HG03103 (cell line): ENCODE data around the gene DDC.

Experiments used
- ATAC-seq: cut with Tn5 transposase; IDR thresholded peaks from one replicate; pipeline ENCODE4 v1.9.1; 2021; ENCODE audit warnings: low read depth; ENCODE audit not compliant: unreplicated experiment

DDC gene

GRCh38 chr7:50564640-50565558 is at the start of gene DDC:
Gene DDC (minus strand): TSS chr7:50565405. CDS start chr7:50544085, 21,320 bp downstream.
- no peak for ATAC-seq

GRCh38 chr7:50613473-50613872 is 48.3 kb upstream of the DDC start:
- ATAC-seq, result no peak

DNA sequence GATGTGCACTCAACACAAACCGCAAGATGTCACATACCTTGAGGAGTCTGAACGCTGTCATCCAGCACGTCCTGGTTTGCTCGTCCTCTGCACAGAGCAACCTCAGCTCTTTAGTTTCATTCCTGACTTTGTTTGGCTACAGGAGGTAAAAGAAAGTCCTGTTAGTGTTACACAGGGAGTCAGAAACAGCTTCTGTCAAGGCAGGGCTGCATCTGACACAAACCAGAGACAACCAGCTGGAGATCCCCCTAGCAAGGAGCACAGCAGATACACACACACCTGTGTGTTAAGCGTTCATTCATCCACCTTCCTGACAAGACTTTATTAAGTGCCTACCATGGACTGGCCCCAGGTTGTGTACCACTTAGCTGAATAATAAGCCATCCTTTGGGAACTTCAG is 47.5 kb upstream of the DDC start:
- ATAC-seq, result no peak

GRCh38 chr7:50610521-50611277 is 45.5 kb upstream of the DDC start:
- no peak for ATAC-seq

DNA sequence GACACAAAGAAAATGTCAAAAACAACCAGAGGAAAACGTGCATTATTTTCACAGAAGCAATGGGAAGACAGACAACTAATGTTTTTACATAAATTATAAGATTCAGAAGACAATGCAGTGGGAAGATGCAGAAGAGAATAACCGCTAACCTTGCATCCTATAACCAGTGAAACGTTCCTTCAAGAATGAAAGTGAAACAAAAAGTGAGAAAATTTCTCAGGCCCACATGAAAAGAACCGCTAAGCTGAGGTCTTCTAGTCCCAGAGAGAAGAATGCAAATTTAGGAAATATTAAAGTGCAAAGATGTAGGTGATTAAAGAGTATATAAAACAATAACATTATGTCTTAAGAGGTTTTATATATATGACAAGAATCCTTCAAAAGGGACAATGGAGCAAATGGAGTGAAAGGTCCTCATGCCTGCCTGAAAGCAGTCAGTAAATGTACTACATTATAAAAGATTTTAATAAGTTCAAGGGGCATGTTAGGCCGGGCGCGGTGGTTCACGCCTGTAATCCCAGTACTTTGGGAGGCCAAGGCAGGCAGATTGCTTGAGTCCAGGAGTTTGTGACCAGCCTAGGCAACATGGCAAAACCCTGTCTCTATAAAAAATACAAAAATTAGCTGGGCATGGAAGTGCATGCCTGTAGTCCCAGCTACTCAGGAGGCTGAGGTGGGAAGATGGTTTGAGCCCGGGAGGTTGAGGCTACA is 43.1 kb upstream of the DDC start:
- ATAC-seq, result no peak

- no peak for ATAC-seq
Observed at GRCh38 chr7:50607524-50608125, 42.4 kb upstream of the DDC start.

DNA sequence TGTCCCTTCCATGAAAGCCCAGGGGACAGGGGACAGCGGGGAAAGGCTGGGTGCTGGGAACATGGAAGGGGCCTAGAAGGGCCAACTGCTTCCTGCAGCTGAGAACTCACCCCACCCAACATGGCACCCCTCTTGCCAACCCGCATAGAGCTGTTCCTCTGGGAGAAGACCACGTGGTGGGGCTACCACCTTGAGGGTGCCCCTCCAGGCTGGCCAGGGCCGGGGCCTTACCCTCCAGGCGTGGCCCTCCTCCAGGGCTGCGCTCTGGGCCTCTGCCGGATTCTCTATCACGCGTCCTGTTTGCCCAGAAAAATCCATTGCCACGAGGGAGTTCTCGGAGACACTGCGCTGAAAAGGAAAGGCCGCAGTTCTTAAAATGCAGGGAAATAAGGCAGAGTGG is 39.9 kb upstream of the DDC start:
- ATAC-seq, result no peak

- no peak for ATAC-seq
Observed at GRCh38 chr7:50603287-50603686, 38.1 kb upstream of the DDC start.

- ATAC-seq, result no peak
Observed at GRCh38 chr7:50599385-50599784, 34.2 kb upstream of the DDC start.

GRCh38 chr7:50598460-50599343 is 33.5 kb upstream of the DDC start:
- no peak for ATAC-seq

DNA sequence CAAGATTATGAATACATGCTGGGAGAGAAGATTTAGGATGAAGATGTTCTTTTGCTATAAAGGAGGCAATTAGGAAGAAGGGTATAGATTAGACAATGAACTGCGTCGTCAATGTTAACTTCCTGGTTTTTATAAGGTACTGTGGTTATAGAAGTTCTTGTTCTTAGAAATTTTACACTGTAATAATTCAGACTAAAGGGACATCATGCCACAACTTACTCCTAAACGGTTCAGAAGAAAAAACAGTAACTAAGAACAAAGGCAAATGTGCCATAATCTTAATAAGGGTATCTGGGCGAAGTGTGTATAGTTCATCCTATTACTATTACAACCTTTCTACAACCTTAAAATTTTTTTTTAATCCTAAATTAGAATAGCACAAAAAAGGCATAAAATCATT is 31.3 kb upstream of the DDC start:
- ATAC-seq, result no peak

- no peak for ATAC-seq
Observed at GRCh38 chr7:50595491-50596102, 30.4 kb upstream of the DDC start.

GRCh38 chr7:50594734-50595485 is 29.7 kb upstream of the DDC start:
- ATAC-seq, result no peak

GRCh38 chr7:50594136-50594535 is 28.9 kb upstream of the DDC start:
- no peak for ATAC-seq

GRCh38 chr7:50592940-50593339 is 27.7 kb upstream of the DDC start:
- no peak for ATAC-seq

DNA sequence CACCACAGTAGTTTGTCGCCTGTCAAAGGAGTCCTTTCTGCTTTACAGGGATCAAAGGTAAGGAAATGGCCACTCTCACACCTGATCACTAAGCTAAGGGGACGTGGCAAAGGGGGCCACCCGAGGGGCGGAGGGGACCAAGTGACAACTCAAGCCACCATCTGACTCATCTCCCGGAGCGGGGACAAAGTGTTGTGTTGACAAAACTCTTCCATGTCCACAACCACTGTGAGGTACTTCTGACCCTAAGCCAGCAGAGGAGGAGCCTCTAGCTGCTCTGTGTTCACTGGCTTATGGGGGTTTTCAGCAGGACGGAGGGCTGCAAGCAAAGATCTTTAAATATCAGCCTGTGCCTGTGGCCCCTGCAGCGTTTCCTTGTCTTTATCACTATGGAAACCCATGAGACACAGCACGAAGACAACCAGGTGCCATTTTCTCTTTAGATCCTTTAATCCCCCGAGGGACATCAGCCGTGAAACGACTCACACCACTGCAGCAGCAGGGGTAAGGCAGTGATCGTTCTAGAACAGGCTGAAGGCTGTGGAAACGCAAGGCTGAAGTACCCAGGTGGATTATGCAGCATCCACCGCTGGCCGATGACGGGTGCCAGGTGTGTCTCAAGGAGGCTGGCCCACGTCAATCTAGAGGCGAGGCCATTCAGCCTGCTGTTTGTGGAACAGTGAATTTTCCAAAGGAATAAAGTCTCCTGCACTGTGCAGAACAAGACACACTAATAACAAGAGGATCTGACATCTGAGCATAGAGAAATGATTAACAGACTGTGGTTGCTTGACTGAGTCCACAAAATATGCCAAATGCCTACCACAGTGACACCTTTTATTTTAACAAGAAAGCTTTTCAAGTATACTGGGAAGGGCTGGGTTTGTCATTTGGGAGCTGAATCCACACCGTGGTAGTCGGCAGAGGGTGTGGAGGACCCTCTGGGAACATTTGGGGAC is 26.6 kb upstream of the DDC start:
- ATAC-seq, result no peak

DNA sequence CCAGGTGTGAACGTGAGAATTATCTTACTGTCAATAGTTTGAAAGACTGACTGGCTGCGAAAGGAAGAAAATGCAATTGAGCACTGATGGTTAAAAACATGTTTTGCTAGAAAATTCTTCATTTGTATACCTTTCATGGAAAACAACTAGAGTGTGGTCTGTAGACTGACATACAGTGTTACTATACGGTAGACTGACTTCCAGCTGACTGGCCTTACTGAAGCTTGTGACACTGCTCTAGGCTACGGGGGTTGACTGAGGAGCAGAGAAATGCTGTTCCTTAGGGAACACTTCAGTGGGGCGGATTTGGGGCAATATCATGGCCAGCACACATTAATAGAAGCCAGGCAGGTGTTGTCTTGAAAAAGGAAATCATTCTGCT is 25.9 kb upstream of the DDC start:
- no peak for ATAC-seq

GRCh38 chr7:50590535-50590934 is 25.3 kb upstream of the DDC start:
- no peak for ATAC-seq
